Hepatocyte (in vitro differentiated cells): ENCODE results near the gene C3orf49. TPM values are rescaled to one million over a fixed set of nuclear protein-coding genes. Genes with fewer than 3 reads are reported as not detected.

Experiments used
- DNase-seq: peaks from one replicate; pipeline ENCODE4 v3.0.0-alpha.2; 2016; ENCODE audit warnings: low spot score
- H2AFZ ChIP-seq: fragments of 200-600 bp; sonication (generic); 2 replicates; pipeline ENCODE4 v1.6.0; 2016; ENCODE audit warnings: antibody characterized with exemption, mild to moderate bottlenecking
- H3K27ac ChIP-seq: fragments of 200-600 bp; sonication (generic); 2 replicates; pipeline ENCODE4 v1.5.1; 2016; ENCODE audit warnings: mild to moderate bottlenecking
- H3K27me3 ChIP-seq: fragments of 200-600 bp; sonication (generic); 2 replicates; pipeline ENCODE4 v1.6.1; 2016
- H3K36me3 ChIP-seq: fragments of 200-600 bp; sonication (generic); replicated peaks from 2 replicates; pipeline ENCODE4 v1.5.1; 2016; ENCODE audit warnings: low read depth; ENCODE audit not compliant: insufficient read depth
- H3K4me1 ChIP-seq: fragments of 200-600 bp; sonication (generic); 2 replicates; pipeline ENCODE4 v1.5.1; 2016; ENCODE audit warnings: mild to moderate bottlenecking, moderate library complexity; ENCODE audit not compliant: insufficient read depth
- H3K4me2 ChIP-seq: fragments of 200-600 bp; sonication (generic); 2 replicates; pipeline ENCODE4 v1.6.0; 2016
- H3K4me3 ChIP-seq: fragments of 200-600 bp; sonication (generic); 2 replicates; pipeline ENCODE4 v1.5.1; 2016; ENCODE audit warnings: mild to moderate bottlenecking
- H3K79me2 ChIP-seq: fragments of 200-600 bp; sonication (generic); 2 replicates; pipeline ENCODE4 v1.6.0; 2017; ENCODE audit warnings: mild to moderate bottlenecking
- H3K9me2 ChIP-seq: fragments of 200-600 bp; sonication (generic); replicated peaks from 2 replicates; pipeline ENCODE4 v1.6.0; 2017; ENCODE audit warnings: mild to moderate bottlenecking; ENCODE audit not compliant: insufficient read depth
- H3K9me3 ChIP-seq: fragments of 200-600 bp; sonication (generic); 2 replicates; pipeline ENCODE4 v1.5.1; 2016; ENCODE audit warnings: low read depth, mild to moderate bottlenecking
- H4K20me1 ChIP-seq: fragments of 200-600 bp; sonication (generic); 2 replicates; pipeline ENCODE4 v1.6.0; 2016; ENCODE audit warnings: mild to moderate bottlenecking; ENCODE audit not compliant: insufficient read depth, poor library complexity, severe bottlenecking
- CTCF ChIP-seq: fragments of 200-600 bp; sonication (generic); IDR thresholded peaks from 2 replicates; pipeline ENCODE4 v1.5.1; 2016; ENCODE audit warnings: antibody characterized with exemption, mild to moderate bottlenecking; ENCODE audit not compliant: poor library complexity
- EZH2 ChIP-seq: fragments of 200-600 bp; sonication (generic); IDR thresholded peaks from 2 replicates; pipeline ENCODE4 v1.6.1; 2016; ENCODE audit warnings: antibody characterized with exemption, mild to moderate bottlenecking, borderline replicate concordance
- EZH2phosphoT487 ChIP-seq: fragments of 200-600 bp; sonication (generic); IDR thresholded peaks from one replicate; pipeline ENCODE4 v1.6.1; 2018; ENCODE audit warnings: antibody characterized with exemption, mild to moderate bottlenecking, low read depth, moderate library complexity; ENCODE audit not compliant: unreplicated experiment, severe bottlenecking
- whole genome bisulfite sequencing: methylation state at CpG from one replicate; pipeline ENCODE4 v1.1.6; 2016; ENCODE audit warnings: low lambda C conversion rate; ENCODE audit errors: missing lambda C conversion rate; 5-methylcytosine and 5-hydroxymethylcytosine counted together
- polyA plus RNA-seq: library from polyadenylated mRNA; unstranded; fragments of >200 nt; fragmentation: Nextera tagmentation; extraction: Ambion mirVana; gene quantifications from 2 replicates; pipeline ENCODE4 v1.2.1, GENCODE V29; 2016
- total RNA-seq: library from RNA; depleted of rRNA; stranded (reverse); fragments of >200 nt; gene quantifications from 2 replicates; pipeline ENCODE4 v1.2.3, GENCODE V29; 2014

Gene C3orf49
- total and polyA plus RNA-seq, 2 experiments from 2014 or later = 0.11 TPM; not detected in 1

GRCh38 chr3:63878394-63879060 is 59.4 kb downstream of the C3orf49 start:
- Histone ChIP-seq H3K36me3 (no peaks in the 10 kb centered on the region), H4K20me1 (peaks cover 31% of the 10 kb centered on the region), H3K4me1 (peaks cover 19% of the 10 kb centered on the region), H3K27me3 (no peaks in the 10 kb centered on the region), H3K4me2 (no peak overlapping the region), H3K27ac (no peak overlapping the region), H2AFZ (no peak overlapping the region), H3K9me3 (no peaks in the 10 kb centered on the region), H3K9me2 (no peaks in the 10 kb centered on the region), H3K4me3 (no peak overlapping the region), H3K79me2 (peaks cover 92% of the 10 kb centered on the region)
- 40% methylated on average over 2 of the region's 2 CpGs for WGBS
- no peak for DNase-seq
- TF ChIP-seq CTCF (no peak), EZH2 (no peak), EZH2phosphoT487 (no peak)

GRCh38 chr3:63880653-63881052 is 61.6 kb downstream of the C3orf49 start:
- H3K79me2 ChIP-seq = peaks cover 92% of the 10 kb centered on the region
- WGBS = 63% methylated on average over 5 of the region's 5 CpGs

GRCh38 chr3:63886858-63887257 is 67.8 kb downstream of the C3orf49 start:
- Histone ChIP-seq H3K4me2 (no peak overlapping the region), H3K4me1 (no peaks in the 10 kb centered on the region), H4K20me1 (no peaks in the 10 kb centered on the region), H3K4me3 (no peak overlapping the region), H3K27me3 (no peaks in the 10 kb centered on the region), H3K79me2 (peaks cover 55% of the 10 kb centered on the region), H3K9me2 (no peaks in the 10 kb centered on the region), H3K36me3 (no peaks in the 10 kb centered on the region), H3K27ac (no peak overlapping the region), H2AFZ (no peak overlapping the region), H3K9me3 (no peaks in the 10 kb centered on the region)
- 95% methylated on average over 3 of the region's 3 CpGs for WGBS
- TF ChIP-seq EZH2phosphoT487 (no peak), CTCF (no peak), EZH2 (no peak)
- DNase-seq = no peak

More at GRCh38 chr3:63880653-63881052, 61.6 kb downstream of the C3orf49 start:
- H3K9me3 ChIP-seq = no peaks in the 10 kb centered on the region
- no peak overlapping the region for H3K4me2 ChIP-seq
- H3K9me2 ChIP-seq = no peaks in the 10 kb centered on the region
- no peak for DNase-seq
- H3K4me3 ChIP-seq = no peak overlapping the region
- H4K20me1 ChIP-seq = peaks cover 25% of the 10 kb centered on the region
- TF ChIP-seq EZH2phosphoT487 = no peak
- no peak for TF ChIP-seq EZH2
- TF ChIP-seq CTCF = no peak
- no peaks in the 10 kb centered on the region for H3K36me3 ChIP-seq
- H3K27me3 ChIP-seq = no peaks in the 10 kb centered on the region
- no peak overlapping the region for H2AFZ ChIP-seq
- peaks cover 16% of the 10 kb centered on the region for H3K4me1 ChIP-seq
- H3K27ac ChIP-seq = no peak overlapping the region

GRCh38 chr3:63891518-63891917 is 72.4 kb downstream of the C3orf49 start:
- 89% methylated on average over 5 of the region's 5 CpGs for WGBS
- no peak for TF ChIP-seq EZH2phosphoT487
- TF ChIP-seq EZH2 = no peak
- TF ChIP-seq CTCF = no peak

More at GRCh38 chr3:63891518-63891917, 72.4 kb downstream of the C3orf49 start:
- Histone ChIP-seq H3K36me3 (no peaks in the 10 kb centered on the region), H3K27me3 (no peaks in the 10 kb centered on the region), H3K9me2 (no peaks in the 10 kb centered on the region), H3K4me2 (no peak overlapping the region), H3K79me2 (peaks cover 32% of the 10 kb centered on the region), H2AFZ (no peak overlapping the region), H4K20me1 (no peaks in the 10 kb centered on the region), H3K9me3 (no peaks in the 10 kb centered on the region), H3K4me1 (no peaks in the 10 kb centered on the region), H3K27ac (no peak overlapping the region), H3K4me3 (no peak overlapping the region)
- no peak for DNase-seq
